ENCODE measurements around the gene PRKD1. TPM values are rescaled to one million over a fixed set of nuclear protein-coding genes. Genes with fewer than 3 reads are reported as not detected.

The PRKD1 gene
- total and polyA plus RNA-seq, 2 donors (not counting 1 experiment from before 2014, with no cell fraction given): 20.1 to 26.2 TPM

DNA sequence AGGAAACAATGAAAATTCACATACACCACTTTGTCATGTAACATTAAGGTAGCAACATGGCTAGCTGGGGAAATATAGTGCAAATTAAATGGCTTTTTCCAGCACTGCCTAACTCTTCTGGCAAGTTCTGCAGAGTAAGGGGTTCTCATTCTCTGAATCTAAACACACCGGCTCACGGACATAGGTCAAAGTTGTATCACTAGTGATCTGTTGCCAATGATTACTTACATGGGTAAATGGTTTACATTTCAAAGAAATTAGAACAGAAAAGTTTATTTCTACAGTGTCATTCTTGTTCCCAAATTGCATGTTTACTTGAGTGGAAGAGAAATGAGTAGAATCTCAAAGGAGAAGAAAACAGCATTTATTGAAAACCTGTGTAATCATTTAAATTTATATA, 381.9 kb downstream of the PRKD1 start:
- Histone ChIP-seq H4K20me1 (ENCODE audit: control insufficient read depth, extremely low read depth, insufficient read depth, low read length) (no peaks in the 10 kb centered on the region), H3K27ac (ENCODE audit: insufficient read depth, low read length) (no peak overlapping the region), H3K79me2 (ENCODE audit: control insufficient read depth, insufficient read depth, low read length) (no peaks in the 10 kb centered on the region), H3K4me2 (ENCODE audit: extremely low read depth, insufficient read depth, low read length) (no peak overlapping the region), H3K9me3 (ENCODE audit: control insufficient read depth, insufficient read depth, low read depth, low read length) (no peaks in the 10 kb centered on the region), H3K27me3 (ENCODE audit: control insufficient read depth, insufficient read depth, low read length) (no peaks in the 10 kb centered on the region), H3K36me3 (ENCODE audit: control insufficient read depth, insufficient read depth, low read length) (no peaks in the 10 kb centered on the region), H3K9ac (ENCODE audit: insufficient read depth, low read length) (no peak overlapping the region), H3K4me3 (replicated peaks in 1 of 4; ENCODE audit: control extremely low read depth in 1 of 4, insufficient read depth in 1 of 4, low read depth in 3 of 4, low read length in 4 of 4) (no peak overlapping the region), H2AFZ (ENCODE audit: low read length) (no peak overlapping the region), H3K4me1 (ENCODE audit: control insufficient read depth, extremely low read depth, insufficient read depth, low read length) (no peaks in the 10 kb centered on the region)
- peak in 1 of 2 donors; percentile 52 for DNase-seq (ENCODE audit: low read depth in 2 of 2)
- no peak for TF ChIP-seq EZH2 (IDR thresholded peaks at IDR 0.05; ENCODE audit: low read length, missing control alignments)
- TF ChIP-seq, protein P1, sequence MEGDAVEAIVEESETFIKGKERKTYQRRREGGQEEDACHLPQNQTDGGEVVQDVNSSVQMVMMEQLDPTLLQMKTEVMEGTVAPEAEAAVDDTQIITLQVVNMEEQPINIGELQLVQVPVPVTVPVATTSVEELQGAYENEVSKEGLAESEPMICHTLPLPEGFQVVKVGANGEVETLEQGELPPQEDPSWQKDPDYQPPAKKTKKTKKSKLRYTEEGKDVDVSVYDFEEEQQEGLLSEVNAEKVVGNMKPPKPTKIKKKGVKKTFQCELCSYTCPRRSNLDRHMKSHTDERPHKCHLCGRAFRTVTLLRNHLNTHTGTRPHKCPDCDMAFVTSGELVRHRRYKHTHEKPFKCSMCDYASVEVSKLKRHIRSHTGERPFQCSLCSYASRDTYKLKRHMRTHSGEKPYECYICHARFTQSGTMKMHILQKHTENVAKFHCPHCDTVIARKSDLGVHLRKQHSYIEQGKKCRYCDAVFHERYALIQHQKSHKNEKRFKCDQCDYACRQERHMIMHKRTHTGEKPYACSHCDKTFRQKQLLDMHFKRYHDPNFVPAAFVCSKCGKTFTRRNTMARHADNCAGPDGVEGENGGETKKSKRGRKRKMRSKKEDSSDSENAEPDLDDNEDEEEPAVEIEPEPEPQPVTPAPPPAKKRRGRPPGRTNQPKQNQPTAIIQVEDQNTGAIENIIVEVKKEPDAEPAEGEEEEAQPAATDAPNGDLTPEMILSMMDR (conservative IDR thresholded peaks at IDR 0.05 in 1 of 2, IDR thresholded peaks at IDR 0.05 in 1 of 2; ENCODE audit: low read depth in 1 of 2, low read length in 2 of 2): no peak

DNA sequence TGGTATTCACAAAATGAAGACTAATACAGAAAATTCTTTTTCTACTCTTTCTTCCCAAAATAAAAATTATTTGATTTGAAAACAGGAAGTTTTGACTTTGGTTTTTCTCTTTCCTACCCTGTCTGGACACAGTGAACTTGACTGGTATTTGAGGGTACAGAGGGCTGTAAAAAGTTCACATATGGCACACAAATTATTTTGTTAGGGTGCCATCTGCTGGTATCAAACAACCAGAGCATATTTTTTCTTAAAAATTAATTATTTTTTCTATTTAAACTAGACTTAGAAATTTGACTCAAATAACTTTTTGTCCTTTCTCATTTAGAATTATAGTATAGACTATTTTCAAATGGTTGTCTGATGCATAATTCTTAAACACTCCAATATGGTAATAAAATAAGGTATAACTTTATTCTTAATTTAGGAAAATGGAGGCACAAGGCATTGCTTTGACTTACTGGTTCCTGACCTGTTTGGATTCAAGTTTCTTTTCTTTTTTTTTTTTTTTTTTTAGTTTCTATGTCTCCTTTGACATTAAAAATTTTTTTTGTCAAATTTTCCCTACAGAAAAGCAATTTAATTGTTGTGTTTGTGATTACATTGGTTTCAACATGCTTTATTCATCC, 390.6 kb downstream of the PRKD1 start:
- Histone ChIP-seq H4K20me1 (ENCODE audit: control insufficient read depth, extremely low read depth, insufficient read depth, low read length) (no peaks in the 10 kb centered on the region), H3K4me2 (ENCODE audit: extremely low read depth, insufficient read depth, low read length) (no peak overlapping the region), H3K9me3 (ENCODE audit: control insufficient read depth, insufficient read depth, low read depth, low read length) (no peaks in the 10 kb centered on the region), H2AFZ (ENCODE audit: low read length) (no peak overlapping the region), H3K4me3 (replicated peaks in 1 of 4; ENCODE audit: control extremely low read depth in 1 of 4, insufficient read depth in 1 of 4, low read depth in 3 of 4, low read length in 4 of 4) (no peak overlapping the region), H3K27me3 (ENCODE audit: control insufficient read depth, insufficient read depth, low read length) (peaks cover 2% of the 10 kb centered on the region), H3K36me3 (ENCODE audit: control insufficient read depth, insufficient read depth, low read length) (no peaks in the 10 kb centered on the region), H3K4me1 (ENCODE audit: control insufficient read depth, extremely low read depth, insufficient read depth, low read length) (no peaks in the 10 kb centered on the region), H3K27ac (ENCODE audit: insufficient read depth, low read length) (no peak overlapping the region), H3K79me2 (ENCODE audit: control insufficient read depth, insufficient read depth, low read length) (no peaks in the 10 kb centered on the region), H3K9ac (ENCODE audit: insufficient read depth, low read length) (no peak overlapping the region)
- TF ChIP-seq, protein P1 (conservative IDR thresholded peaks at IDR 0.05 in 1 of 2, IDR thresholded peaks at IDR 0.05 in 1 of 2; ENCODE audit: low read depth in 1 of 2, low read length in 2 of 2): peak; percentile 33 to 51
- no peak for TF ChIP-seq EZH2 (IDR thresholded peaks at IDR 0.05; ENCODE audit: low read length, missing control alignments)
- DNase-seq (ENCODE audit: low read depth in 2 of 2): peak; percentile 23 to 56

DNA sequence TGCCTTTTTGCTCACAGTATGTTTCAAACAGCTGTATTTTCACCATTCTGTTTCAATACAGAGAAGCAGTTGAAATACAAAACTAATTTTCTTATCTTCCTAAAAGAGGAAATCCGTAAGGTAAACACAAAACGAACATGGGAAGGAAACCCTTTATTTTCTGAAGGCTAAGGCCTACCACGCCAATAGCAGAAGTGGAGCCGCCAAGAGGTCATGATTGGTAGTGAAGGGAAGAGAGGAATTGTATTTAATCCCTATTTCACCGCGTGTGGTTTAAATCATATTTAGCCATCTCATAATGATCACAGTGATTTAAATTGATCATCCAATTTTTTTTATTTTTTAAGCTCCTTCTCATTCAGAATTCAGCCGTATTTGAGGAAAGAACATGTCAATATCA, 398.2 kb downstream of the PRKD1 start:
- Histone ChIP-seq H3K27me3 (ENCODE audit: control insufficient read depth, insufficient read depth, low read length) (peaks cover 3% of the 10 kb centered on the region), H3K79me2 (ENCODE audit: control insufficient read depth, insufficient read depth, low read length) (no peaks in the 10 kb centered on the region), H3K4me3 (replicated peaks in 1 of 4; ENCODE audit: control extremely low read depth in 1 of 4, insufficient read depth in 1 of 4, low read depth in 3 of 4, low read length in 4 of 4) (no peak overlapping the region), H4K20me1 (ENCODE audit: control insufficient read depth, extremely low read depth, insufficient read depth, low read length) (no peaks in the 10 kb centered on the region), H3K27ac (ENCODE audit: insufficient read depth, low read length) (no peak overlapping the region), H3K4me1 (ENCODE audit: control insufficient read depth, extremely low read depth, insufficient read depth, low read length) (no peaks in the 10 kb centered on the region), H3K4me2 (ENCODE audit: extremely low read depth, insufficient read depth, low read length) (no peak overlapping the region), H2AFZ (ENCODE audit: low read length) (no peak overlapping the region), H3K9me3 (ENCODE audit: control insufficient read depth, insufficient read depth, low read depth, low read length) (no peaks in the 10 kb centered on the region), H3K9ac (ENCODE audit: insufficient read depth, low read length) (no peak overlapping the region), H3K36me3 (ENCODE audit: control insufficient read depth, insufficient read depth, low read length) (no peaks in the 10 kb centered on the region)
- peak in 1 of 2 donors; percentile 30 for DNase-seq (ENCODE audit: low read depth in 2 of 2)
- TF ChIP-seq EZH2 (IDR thresholded peaks at IDR 0.05; ENCODE audit: low read length, missing control alignments): no peak
- TF ChIP-seq, protein P1 (conservative IDR thresholded peaks at IDR 0.05 in 1 of 2, IDR thresholded peaks at IDR 0.05 in 1 of 2; ENCODE audit: low read depth in 1 of 2, low read length in 2 of 2): peak; percentile 15 to 66
